GM18909 (cell line): ENCODE results near the gene ITGAL.
"Not testable (repeated sequence)": the region's sequence is repeated elsewhere in the genome, so short reads cannot be mapped to it uniquely, and the experiment has no call there.

Experiments
- ATAC-seq: cut with Tn5 transposase; IDR thresholded peaks from one replicate; pipeline ENCODE4 v1.9.1; 2021; ENCODE audit warnings: mild to moderate bottlenecking; ENCODE audit not compliant: unreplicated experiment, poor library complexity

Gene ITGAL

DNA sequence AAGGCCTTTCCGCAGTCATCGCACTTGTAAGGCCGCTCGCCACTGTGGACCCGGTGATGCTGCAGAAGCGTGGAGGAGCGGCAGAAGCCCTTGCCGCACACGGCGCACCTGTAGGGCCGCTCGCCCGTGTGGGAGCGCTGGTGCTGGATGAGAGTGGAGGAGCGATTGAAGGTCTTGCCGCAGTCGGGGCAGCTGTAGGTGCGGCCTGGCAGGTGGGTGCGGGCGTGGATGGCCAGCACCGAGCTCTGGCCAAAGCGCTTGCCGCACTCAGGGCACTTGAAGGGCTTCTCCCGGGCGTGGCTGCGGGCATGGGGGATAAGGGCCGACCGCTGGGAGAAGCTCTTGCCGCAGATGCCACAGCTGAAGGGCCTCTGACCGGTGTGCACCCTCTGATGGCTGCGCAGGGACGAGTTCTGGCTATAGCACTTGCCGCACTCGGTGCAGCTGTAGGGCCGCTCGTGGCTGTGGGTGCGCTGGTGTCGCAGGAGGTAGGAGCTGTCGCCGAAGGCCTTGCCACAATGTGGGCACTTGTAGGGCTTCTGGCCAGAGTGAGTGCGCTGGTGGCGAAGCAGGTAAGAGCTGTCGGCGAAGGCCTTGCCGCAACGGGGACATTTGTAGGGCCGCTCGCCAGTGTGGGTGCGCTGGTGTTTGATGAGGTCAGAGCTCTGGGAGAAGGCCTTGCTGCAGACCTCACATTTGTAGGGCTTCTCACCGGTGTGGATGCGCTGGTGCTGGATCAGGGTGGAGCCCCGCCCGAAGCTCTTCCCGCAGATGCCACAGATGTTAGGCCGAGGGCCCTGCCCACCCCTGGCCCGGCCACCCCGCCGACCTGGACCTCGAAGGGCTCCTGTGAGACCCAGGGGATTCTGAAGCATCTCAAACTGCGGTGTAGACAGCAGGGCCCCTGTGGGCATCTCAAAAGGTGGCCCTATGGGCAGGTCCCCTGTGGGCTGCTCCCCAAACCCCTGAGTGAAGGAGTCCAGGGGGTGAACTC lies 52.3 kb downstream of the ITGAL start:
- ATAC-seq, result no peak

DNA sequence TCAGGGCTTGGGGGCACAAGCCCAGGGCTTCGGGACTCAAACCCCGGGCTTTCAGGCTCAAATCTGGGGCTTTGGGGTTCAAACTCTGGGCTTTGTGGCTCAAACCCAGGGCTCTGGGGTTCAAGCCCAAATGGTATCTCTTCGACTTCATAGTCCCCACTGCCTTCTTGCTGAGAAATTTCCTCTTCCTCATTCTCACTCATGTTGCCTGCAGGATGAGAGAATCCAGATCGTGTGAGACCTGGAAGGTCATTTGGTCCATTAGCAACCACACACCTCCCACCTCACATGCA lies 53.2 kb downstream of the ITGAL start:
- ATAC-seq, result no peak

DNA sequence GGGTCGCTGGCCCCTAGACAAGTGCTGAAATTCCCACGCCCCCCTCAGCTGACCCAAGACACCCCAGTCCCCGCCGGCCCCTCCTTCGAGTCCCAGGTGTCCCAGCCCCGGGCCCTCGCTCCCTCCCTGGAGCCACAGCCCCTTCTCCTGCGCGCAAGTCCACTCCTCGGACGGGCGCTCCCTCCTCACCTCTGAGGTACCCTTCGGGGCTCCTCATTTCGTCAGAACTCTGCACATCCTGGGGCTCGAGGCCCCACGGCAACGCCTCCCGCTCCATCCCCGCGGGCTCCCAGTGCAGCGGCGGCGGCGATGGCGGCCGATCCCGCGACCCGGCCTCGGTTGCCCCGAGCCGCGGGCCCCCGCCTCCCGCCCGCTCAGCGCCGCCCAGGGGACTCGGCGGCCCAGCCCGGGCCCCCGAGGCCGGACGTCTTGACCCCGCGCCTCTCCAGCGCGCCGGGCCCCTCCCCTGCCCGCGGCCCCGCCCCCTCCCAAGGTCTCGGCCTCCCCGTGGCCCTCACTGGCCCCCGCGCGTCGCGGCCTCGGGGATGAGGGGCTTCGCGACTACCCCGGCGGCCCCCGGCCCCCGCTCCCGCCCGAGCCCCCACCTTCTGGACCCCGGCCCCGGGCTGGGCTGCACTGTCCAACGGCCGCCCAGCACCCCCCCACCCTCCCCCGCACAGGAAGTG lies 53.7 kb downstream of the ITGAL start, which contains the start of gene ZNF768:
TSS of gene ZNF768 (minus strand) at position 430 of the 686 bp plus-strand sequence. CDS start at position 277, 153 bp downstream.
- peak; percentile 30 for ATAC-seq

DNA sequence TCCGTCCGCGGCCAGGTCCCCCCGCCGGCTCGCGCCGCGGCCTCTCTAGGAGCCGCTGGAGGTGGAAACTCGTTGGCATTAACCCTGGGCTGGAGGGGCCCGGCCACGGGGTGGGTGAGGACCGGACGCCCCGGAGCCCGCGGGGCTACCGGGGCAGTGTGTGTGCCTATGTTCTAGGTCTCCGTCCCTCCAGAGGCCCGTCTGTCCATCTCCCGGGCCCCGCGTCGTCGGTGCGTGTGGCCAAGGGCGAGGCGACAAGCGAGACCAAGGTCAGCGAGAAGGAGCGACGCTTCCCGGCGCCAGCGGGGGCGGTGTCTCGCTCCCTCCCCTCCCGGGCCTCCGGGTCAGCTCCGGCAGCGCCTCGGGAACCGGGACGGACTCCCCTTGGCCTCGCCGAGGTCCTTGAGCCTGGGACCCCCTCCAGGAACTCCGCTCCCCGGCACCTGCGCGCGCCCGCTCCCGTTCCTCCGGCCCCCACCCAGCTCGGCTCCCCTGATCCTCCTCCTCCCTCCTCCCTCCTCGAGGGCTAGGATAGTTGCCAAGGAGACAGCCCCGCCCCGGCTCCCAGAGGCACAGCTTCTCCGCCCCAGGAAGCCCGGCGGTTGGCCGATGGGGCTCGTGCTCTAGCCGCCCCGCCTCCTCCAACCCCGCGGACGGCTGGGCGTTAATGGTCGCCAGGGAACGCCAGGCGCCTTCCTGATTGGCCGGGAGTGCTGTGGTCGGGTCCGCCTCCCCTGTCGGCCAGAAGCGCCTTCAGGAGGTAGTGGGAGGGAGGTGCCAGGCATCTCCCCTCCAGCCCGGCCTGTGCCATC lies 54.5 kb downstream of the ITGAL start:
- peak; percentile 85 for ATAC-seq

DNA sequence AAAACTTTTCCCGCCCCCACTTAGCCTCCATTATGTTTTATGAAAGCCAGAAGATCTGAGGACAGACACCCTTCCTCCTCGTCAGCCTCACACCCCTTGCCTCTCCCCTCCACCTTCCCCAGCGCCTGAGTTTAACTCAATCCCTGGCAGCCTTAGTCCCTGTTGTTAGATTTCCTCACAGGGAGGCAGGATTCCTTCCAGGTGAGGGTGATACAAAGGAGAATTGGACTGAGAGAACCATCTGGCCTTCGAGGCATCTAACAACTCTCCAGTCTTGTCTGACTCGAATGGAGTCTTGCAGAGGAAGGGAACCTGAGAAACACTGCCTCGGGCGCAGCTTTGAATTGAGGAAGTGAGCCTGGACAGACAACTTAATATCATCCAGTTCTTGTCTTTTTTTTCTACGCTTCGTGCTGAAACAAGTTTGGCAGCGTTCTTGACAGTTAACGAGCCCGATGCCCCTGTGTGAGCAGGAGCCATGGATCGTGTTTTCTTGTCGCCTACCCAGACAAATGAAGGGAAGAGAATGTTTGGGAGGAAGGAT lies 55.2 kb downstream of the ITGAL start:
- ATAC-seq, result no peak

DNA sequence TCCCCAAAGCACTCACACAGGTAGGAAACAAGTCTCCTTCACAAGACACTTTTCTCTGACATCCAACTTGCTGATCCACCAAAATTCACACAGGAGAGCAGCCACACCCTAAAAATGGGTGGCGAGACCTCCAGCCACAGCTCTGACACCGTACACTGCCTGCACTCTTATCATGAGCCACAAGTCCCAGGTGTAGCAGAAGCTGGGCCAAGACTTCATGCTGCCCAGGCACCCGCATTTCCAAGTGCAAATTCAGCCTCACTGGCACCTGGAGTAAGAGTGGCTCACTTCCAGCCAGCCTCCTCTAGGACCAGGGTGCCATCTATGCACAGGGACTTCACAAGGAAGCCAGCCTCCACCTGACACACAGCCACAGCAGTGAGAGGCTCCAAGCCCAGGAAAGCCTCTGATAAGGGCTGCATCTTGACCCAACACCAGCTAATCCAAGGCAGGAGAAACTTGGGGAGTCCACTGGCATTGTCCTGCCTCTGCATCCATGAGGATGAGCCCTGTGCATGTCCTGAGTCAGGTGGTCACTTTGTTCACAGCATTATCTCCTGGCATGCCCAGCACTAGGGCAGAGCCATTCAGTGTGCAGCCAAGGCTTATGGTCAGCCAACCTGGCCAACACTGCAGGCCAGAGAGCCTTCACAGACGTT lies 56.4 kb downstream of the ITGAL start:
- ATAC-seq, result no peak

DNA sequence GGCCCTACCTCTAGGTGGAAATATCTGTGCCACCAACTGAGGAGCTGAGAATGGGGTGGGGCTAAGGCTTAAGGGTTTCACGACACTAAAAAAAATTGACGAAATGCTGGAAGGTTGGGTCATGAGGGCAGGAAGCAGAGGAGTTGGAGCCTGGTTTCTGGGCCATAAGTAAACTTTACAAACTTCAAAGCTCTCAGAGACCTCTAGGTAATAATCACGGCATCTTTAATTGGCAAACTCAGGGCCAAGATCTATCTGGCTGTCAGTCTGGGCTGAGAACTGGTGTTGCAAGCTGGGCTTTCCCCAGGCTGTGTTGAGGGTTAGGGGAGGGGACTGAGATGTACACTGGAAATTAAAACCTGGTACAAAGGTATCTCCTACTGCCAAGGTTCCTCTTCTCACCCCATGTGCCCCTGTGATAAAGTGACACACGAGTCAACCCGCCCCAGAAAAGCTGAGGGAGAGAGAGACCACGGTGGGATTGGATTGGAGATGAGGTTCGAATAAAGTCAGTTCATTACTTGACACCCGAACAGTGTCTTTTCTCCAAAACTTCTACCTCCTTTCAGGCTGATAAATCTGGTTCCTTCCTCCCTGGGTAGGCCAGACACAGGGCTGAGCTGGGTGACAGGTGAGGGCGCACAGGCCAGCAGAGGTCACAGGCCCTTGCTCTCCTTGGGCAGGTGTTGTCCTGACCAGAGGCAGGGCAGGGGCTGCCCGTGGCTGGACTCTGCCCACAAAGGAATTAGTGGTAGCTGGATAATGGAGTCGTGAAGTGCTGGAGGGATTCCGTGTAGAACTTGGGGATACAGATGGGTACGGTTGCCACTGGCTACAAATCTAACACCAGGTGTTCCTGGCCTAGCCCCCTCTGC lies 57.9 kb downstream of the ITGAL start:
- no peak for ATAC-seq

DNA sequence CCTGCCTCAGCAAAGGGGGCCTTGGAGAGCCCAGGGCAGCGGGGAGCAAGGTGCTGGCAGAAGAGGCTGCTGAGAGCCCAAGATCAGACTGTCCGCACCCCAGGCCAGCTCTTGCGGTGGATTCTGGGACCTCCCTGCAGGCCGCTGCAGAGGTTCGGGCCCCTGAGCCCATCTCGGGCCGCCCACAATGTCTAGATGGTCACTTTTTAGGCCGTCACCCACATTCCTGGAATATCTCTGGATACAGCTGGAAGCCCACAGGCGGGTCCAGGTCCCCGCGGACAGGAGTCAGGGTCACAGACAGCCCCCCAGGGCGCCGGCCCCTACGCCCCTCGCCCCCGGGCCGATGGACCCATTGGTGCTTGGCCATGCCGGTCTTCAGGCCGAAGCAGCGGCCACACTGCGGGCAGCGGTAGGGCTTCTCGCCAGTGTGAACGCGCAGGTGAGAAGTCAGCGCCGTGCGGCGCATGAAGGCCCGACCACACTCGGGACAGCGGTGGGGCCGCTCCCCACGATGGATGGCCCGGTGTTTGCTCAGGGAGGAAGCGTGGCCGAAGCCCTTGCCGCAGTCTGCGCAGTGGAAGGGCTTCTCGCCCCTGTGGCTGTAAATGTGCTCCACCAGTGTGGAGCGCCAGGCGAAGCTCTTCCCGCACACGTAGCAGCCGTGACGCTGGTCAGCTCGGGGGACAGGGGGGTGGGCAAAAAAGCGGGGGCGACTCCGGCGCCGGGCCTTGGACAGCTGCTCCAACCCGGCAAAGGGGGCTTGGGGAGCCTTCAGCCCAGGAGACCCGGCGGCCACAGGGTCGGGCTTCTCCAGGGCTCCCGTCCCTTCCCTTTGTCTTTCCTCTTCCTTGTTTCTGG lies 60.0 kb downstream of the ITGAL start:
- ATAC-seq, result no peak

DNA sequence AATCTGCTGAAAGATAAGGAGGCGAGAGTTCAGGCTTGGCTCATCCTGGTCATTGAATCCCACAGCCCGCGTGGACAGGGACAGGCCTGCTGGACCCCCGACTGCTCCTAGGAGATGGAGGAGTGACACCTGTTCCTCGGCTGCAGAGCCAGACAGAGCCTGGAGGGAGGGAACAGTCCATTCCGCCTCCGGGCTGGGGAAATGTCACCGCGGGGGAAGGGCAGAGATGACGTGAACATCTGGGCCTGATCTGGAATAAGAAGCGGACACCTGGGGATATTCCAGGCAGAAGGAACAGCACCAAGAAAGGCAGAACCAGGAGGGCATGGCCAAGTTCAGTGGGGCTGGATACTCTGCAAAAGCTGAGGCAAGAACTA lies 60.6 kb downstream of the ITGAL start:
- no peak for ATAC-seq

DNA sequence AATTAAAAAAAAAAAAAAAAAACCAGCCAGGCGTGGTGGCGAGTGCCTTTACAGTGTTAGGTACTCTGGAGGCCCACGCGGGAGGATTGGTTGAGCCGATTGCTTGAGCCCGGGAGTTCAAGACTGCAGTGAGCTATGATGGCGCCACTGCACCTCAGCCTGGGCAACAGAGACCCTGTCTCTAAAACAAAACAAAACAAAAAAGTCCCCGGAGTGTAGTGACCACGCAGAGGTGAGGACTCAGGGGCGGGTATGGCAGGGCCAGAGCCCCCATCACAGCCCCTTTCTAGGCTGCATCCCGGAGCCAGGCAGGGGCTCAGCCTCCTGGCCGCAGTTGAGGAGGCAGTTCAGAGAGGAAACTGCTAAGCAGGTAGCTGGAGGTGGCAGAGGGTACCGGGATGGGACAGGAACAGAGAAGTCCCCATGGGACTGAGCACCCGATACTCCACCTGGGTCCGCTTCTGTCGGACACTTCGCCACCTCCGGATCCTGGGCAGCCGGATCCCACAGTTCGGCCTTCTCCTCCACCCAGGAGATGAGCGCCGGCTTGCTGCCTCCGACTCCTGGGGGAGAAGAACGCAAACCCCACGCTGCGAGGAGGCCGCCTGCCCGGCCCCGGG lies 61.3 kb downstream of the ITGAL start:
- ATAC-seq, result peak; percentile 17

DNA sequence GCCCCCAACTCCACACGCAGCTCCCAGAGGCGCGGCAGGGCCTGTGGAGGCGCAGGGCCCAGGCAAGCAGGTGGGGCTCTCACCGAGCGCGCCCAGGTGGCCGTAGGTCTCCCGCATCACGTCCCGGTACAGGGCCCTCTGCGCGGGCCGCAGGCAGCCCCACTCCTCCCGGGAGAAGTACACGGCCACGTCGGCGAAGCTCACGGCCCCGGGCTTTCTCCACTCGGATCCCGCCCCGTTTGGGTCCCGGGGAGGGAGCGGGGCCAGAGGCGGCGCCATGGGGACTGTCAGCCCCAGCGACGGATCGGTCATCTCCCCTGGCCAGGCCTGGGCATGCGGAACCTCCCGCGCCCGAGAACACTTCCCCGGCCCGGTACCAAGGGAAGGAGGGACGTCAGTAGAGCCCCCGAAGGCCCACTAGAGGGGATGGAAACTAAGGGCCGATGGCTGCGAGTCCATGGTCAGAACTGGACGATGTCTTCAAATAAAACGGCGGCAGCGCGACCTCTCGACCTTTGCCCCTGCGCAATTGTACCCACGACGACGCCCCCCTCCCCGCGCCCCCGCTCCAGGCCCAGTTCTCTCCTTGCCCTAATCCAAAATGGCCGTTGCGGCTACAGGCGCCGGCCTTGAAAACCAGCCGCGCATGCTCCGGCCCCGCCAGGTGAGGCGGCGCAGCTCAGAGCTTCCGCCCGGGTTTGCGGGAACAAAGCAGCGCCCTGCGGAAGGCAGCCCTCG lies 62.0 kb downstream of the ITGAL start, which contains the start of gene ZNF747:
TSS of gene ZNF747 (minus strand) at position 491 of the 738 bp plus-strand sequence. CDS start at position 312, 179 bp downstream.
- peak; percentile 73 for ATAC-seq

DNA sequence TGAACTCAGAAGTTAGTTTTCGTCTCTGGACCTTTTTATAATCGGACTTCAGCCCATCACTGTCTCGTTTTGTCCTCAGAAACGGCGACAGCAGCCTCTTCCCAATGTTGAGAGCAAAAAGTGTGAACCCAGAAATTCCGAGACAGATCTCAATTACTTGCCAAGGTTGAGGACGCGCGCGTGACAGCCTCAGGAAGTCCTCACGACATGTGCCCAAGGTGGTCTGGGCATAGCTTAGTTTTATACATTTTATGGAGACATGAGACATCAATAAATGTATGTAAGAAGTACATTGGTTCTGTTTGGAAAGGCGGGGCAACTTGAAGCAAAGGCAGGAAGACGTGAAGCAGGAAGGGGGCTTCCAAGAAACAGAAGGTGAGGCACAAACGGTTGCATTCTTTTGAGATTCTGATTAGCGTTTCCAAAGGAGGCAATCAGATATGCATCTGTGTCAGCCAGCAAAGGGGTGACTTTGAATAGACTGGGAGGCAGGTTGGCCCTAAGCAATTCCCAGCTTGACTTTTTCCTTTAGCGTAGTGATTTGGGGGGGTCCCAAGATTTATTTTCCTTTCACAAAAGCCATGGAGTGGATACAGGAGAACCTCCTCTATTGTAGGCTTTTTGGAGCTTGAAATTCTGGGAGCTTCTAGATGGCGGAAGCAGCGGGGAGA lies 62.7 kb downstream of the ITGAL start:
- peak; percentile 21 for ATAC-seq

DNA sequence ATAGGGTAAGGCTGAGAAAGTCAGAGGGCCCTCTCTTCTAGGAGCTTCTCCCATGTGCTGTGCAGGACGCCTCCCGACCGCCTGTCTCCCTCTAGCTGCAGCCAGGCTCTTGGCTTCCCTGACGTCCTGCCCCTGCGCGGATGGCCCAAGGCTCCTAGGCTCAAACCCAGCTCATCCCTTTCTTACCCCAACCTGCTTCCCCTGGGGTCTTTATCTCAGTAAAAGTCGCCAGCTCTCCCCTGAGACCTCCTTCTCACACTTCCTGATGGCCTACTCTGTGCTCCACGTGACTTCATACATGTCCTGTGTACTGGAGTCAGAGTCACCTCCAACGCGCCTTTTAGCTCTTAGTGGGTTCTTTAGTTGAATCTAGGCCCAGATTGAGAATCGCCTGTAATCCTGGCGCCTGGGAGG lies 63.2 kb downstream of the ITGAL start:
- ATAC-seq, result peak; percentile 50

DNA sequence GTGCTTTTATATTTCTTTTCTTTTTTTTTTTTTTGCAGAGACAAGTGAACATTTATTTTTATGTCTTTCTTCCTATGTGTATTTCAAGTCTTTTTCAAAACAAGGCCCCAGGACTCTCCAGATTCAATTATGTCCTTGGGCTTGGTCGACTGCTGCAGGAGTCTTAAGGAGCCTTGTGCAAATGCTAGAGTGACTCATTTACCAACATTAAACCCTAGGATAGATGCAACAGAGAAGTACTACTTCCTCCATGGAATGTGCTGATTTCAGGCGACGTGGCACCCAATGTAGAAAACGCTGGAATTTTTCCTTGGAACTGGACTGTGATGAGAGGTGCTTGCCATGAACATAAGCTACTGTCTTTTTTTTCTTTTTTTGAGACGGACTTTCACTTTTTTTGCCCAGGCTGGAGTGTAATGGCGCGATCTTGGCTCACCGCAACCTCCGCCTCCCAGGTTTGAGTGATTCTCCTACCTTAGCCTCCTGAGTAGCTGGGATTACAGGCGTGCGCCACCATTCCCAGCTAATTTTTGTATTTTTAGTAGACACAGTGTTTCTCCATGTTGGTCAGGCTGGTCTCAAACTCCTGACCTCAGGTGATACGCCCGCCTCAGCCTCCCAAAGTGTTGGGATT lies 64.0 kb downstream of the ITGAL start:
- ATAC-seq, result not testable (repeated sequence)

DNA sequence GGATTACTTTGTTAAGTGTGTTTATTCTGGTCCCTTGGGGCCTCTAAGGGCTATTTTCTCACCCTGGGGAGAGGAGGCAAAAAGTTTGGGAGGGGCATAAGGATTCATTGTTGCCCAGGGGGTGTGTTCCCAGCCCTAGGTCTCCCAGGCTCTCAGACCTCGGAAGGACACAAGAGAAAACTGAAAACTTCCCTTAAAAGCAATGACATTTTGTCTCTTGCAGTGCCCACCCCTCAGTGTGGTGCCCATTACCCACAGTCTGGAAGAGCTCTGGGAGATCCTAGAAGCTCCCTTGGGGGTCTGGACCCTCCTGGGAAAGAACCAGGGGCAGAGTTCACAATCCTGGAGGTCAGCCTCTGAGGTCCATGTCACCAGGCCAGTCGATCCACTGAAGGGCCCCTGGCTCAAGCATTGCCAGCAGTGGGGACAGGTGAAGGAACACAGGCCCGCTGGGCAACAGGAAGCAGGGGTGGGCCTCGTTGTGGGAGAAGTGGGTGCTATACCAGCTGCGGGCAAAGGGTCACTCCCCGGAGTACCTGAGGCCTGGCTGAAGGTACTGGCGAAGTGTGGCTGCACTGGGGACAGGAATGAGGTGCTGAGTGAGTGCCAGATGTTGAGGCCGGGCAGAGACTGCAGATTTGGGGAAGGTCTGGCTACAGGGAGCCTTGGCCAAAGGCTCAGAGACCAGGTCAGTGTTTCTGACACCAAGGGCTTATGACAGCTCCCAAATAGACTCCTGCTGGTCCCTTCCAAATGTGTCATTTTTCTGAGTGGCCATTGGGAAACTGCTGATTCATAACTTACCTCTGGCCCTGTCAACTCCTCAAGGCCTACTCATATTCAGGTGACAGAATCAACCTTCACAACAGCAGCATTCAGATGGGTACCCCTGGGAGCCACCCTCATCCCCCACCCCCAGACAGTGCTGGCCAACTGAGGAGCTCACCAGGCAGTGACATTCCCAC lies 66.7 kb downstream of the ITGAL start:
- no peak for ATAC-seq
